ENCODE measurements around the gene ZNF518A. TPM values are rescaled to one million over a fixed set of nuclear protein-coding genes. Genes with fewer than 3 reads are reported as not detected.

ZNF518A gene
- total and polyA plus RNA-seq, 2 of the 8 experiments (the other 6 are each of a cell fraction or from before 2014, with no cell fraction given): 6.6 to 34.8 TPM

- Histone ChIP-seq H2BK120ac (replicated peaks; ENCODE audit: low read depth, low read length) (no peak overlapping the region), H2BK15ac (ENCODE audit: low read length) (no peak overlapping the region), H3K9ac (replicated peaks in 1 of 4; ENCODE audit: extremely low read depth in 1 of 4, low read depth in 3 of 4, low read length in 3 of 4) (no peak overlapping the region), H3K27me3 (replicated peaks in 1 of 4; ENCODE audit: control insufficient read depth in 3 of 4, extremely low read depth in 1 of 4, insufficient read depth in 3 of 4, low read length in 3 of 4) (no peaks in the 10 kb centered on the region), H3K79me2 (ENCODE audit: control insufficient read depth in 1 of 2, insufficient read depth in 2 of 2, low read length in 2 of 2) (peaks cover 0 to 14% of the 10 kb centered on the region in 2 experiments; a peak in 2 of 4 replicates), H4K91ac (replicated peaks; ENCODE audit: insufficient read length, low read length) (no peak overlapping the region), H3K27ac (ENCODE audit: low read depth, low read length) (no peak overlapping the region), H4K20me1 (replicated peaks in 1 of 2; ENCODE audit: control insufficient read depth in 1 of 2, insufficient read depth in 2 of 2, low read length in 2 of 2) (peaks cover 0 to 3% of the 10 kb centered on the region in 2 experiments), H3K9me3 (ENCODE audit: insufficient read depth in 2 of 2, low read depth in 1 of 2, low read length in 1 of 2) (no peaks in the 10 kb centered on the region), H3K4me3 (ENCODE audit: extremely low read depth in 1 of 4, insufficient read depth in 2 of 4, low read depth in 3 of 4, low read length in 4 of 4) (no peak overlapping the region), H2BK20ac (ENCODE audit: low read length) (no peak overlapping the region), H3K4me2 (ENCODE audit: insufficient read depth in 1 of 2, low read depth in 2 of 2, low read length in 2 of 2) (no peak overlapping the region), H3K18ac (ENCODE audit: extremely low read depth, low read length) (no peak overlapping the region), H2BK5ac (ENCODE audit: low read depth, low read length) (no peak overlapping the region), H3K4me1 (replicated peaks in 1 of 4; ENCODE audit: control insufficient read depth in 3 of 4, insufficient read depth in 4 of 4, low read length in 3 of 4) (0 out of 7 replicates have a peak, but pooled peaks cover 0 to 2% (median 0%) of the 10 kb centered on the region in 4 experiments), H3K4ac (replicated peaks; ENCODE audit: insufficient read length, low read depth, low read length) (no peak overlapping the region), H3K79me1 (ENCODE audit: low read depth, low read length) (no peaks in the 10 kb centered on the region; the same call in 1 of the 2 replicates), H4K8ac (ENCODE audit: extremely low read depth, insufficient read depth, low read length) (no peak overlapping the region), H2BK12ac (ENCODE audit: low read depth, low read length) (no peak overlapping the region), H3K23me2 (ENCODE audit: low read depth, low read length) (no peaks in the 10 kb centered on the region), H3K14ac (ENCODE audit: insufficient read length) (no peak overlapping the region), H4K5ac (ENCODE audit: insufficient read length, low read depth, low read length) (no peak overlapping the region), H3K23ac (ENCODE audit: insufficient read length) (no peak overlapping the region), H2AK5ac (ENCODE audit: low read depth, low read length) (no peak overlapping the region), H2AFZ (ENCODE audit: low read length) (no peak overlapping the region), H3K36me3 (ENCODE audit: control insufficient read depth in 2 of 4, insufficient read depth in 4 of 4, low read length in 3 of 4) (peaks cover 6 to 57% (median 19%) of the 10 kb centered on the region in 4 experiments; a peak in 5 of 8 replicates), H3K56ac (replicated peaks; ENCODE audit: insufficient read length, low read depth, low read length) (no peak overlapping the region)
- 75% methylated on average over 1 of the region's 1 CpG; no CpG with 5 or more reads in 1 of the 2 experiments for WGBS, 2 experiments (ENCODE audit: extremely low coverage in 1 of 2, insufficient coverage in 1 of 2, insufficient read length in 1 of 2, insufficient replicate concordance in 2 of 2, low coverage in 1 of 2, low lambda C conversion rate in 2 of 2, missing lambda C conversion rate in 1 of 2)
- DNase-seq (ENCODE audit: low read depth in 1 of 2, low spot score in 2 of 2) (no peak), FAIRE-seq (no peak)
- ChIA-PET CTCF (ENCODE audit: partially characterized antibody) (interaction anchor here (0.7 to 1.5 kb wide), 5 partner anchors 13 to 232 kb away, joined by 3 to 6 read pairs (median 3); no protein-coding TSS in a partner anchor), POLR2A (ENCODE audit: partially characterized antibody) (interaction anchor here (0.6 to 6.9 kb wide), 3 partner anchors 8 to 91 kb away, joined by 3 to 46 read pairs (median 4); partner anchors contain the start of gene ZNF518A)
- TF ChIP-seq RNF2 (IDR thresholded peaks at IDR 0.05; ENCODE audit: borderline replicate concordance, low read depth, low read length, missing control alignments, poor library complexity, severe bottlenecking) (no peak), BACH1 (IDR thresholded peaks at IDR 0.05; ENCODE audit: low read length) (no peak)
Measured at GRCh38 chr10:96138102-96138501, 8.0 kb downstream of the ZNF518A start.

Measured in H1 (cell line).